Activated T-cell treated with anti-CD3 and anti-CD28 coated beads, Interleukin-2, amount 50 U/mL, for 48 hours (primary cell): ENCODE measurements around the gene DSE.
A peak's percentile ranks its signal among the peaks of the same experiment; 100 is the strongest.
"Not testable (repeated sequence)": the region's sequence is repeated elsewhere in the genome, so short reads cannot be mapped to it uniquely, and the experiment has no call there.

Experiments used
- DNase-seq, 2 experiments: peaks; one replicate each; pipeline ENCODE4 v3.0.0-alpha.2; 2020

The DSE gene

DNA sequence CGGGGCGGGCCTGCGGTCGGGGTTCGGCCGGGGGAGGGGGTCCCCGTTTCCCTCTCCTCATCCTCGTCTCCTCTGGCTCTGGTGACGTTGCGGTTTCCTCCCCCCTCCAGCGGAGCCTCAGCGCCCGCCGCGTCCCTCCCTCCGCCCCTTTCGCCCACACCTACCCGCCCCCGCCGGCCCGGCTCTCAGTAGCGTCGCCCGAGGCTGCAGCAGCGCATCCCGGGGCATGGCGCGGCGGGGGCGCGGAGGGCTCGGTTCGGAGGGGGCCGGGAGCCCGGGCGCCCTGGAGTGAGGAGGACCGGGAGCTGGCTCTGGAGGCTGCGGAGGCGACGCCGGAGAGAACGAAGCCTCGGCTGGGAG is at the start of gene DSE:
TSS of gene DSE (plus strand) at position 188 of the 360 bp plus-strand sequence. CDS start 28,304 bp downstream, outside the sequence.
- DNase-seq, result peak; percentile 54 to 69

DNA sequence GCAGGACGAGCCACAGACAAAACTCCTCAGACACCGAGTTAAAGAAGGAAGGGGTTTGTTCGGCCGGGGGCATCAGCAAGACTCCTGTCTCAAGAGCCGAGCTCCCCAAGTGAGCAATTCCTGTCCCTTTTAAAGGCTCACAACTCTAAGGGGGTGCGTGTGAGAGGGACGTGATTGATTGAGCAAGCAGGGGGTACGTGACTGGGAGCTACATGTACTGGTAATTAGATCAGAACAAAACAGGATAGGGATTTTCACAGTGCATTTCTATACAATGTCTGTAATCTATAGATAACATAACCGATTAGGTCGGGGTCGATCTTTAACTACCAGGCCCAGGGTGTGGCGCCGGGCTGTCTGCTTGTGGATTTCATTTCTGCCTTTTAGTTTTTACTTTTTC is 48.8 kb upstream of the DSE start:
- not testable (repeated sequence) for DNase-seq

DNA sequence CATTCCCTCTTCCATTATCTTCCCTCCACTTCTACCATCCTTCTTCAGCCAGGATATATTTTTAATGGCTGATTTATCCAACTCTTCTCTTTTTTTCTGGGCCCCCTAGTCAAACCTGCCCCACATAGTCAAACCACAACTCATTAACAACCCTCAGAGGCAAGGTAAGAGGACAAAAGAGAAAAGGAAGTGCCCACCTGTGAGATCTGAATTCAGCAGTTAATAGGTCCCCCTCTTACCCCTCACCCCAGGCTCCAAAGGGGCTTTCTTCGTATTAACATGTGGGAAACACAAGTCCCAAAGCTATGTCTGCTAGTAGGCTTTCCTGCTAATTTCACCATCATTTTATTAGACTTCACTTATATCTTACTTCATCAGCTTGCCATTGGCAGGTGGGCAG is 46.9 kb upstream of the DSE start:
- no peak for DNase-seq

DNA sequence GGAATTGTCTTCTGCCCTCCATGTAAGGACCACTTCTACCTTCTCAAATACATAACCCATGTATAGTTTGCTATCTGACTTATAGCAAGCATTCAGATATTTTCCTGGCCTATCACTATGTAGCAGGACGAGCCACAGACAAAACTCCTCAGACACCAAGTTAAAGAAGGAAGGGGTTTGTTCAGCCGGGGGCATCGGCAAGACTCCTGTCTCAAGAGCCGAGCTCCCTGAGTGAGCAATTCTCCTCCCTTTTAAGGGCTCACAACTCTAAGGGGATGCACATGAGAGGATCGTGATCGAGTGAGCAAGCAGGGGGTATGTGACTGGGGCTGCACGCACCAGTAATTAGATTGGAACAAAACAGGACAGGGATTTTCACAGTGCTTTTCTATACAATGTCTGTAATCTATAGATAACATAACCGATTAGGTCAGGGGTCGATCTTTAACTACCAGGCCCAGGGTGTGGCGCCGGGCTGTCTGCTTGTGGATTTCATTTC is 45.1 kb upstream of the DSE start:
- not testable (repeated sequence) for DNase-seq

DNA sequence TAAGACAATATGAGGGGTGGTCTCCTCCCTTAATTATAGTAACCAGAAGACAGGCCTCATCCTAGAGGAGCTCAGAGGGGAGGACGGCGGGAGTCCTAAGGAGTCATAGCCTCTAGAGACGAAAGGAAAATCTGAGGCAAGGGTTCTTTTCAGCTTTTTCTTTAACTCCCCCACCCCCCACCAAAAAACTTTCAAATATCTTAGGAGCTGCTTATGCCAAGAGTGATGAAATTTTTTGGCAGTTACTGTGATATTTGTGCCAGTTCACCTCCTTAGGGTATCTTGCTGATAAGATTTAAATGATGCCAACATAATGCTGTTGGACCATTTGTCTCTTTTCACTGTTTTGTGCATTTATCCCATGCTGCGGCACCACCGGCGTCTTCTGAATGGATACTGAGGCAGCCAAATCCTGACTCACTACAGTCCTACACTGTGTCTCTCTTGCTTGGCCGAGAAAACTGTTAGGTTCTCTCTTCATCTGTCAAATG is 44.5 kb upstream of the DSE start:
- no peak for DNase-seq

DNA sequence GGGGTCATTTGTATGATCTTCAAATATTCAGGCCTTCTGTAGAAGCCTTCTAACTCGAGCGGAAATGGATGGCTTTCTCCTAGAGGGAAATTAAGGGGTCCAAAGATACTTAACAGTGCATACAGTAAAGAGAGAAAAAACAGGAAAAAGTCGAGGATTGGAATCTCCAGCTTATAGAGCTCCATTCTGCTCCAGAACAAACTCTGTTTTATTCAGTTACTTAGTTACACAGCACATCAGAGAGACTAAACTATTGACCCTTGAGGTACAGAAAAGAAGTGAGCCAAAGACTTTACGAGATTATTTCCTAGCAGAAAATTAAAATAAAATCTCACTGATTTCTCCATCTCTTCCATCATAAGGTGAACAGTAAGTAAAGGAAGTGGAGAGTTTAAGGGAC is 43.8 kb upstream of the DSE start:
- DNase-seq, result no peak

DNA sequence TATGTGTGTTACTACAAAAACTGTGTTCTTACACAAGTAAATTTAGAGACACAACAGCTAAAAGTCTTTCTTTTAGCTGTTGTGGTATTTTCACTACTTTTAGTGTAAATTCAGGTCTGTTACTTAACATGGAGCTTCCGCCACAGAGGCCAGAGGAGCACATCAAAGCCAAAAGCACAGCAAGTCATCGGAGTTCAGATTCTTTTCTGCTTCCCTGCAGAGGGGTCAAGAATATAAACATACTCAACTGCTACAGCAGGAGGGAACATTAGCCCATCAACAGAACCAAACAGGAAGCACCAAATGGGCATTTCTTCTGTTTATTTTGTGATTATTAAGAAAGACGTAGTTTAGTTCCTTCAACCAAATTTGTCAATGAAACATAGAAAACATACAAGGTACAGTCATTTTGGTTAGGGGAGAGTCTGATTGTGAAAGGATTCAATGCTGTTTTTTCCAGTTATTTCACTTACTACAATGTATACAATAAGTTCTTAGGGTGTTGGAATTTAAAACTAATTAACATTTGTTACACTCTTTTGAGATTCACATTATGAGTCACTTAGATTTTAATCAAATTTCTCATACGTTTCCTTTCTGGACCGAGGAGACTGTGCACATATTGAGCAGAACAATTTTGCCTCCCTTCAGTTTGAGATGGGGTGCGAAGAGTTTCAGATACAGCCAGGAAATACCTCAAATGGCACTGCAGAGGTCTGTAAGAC is 42.8 kb upstream of the DSE start:
- DNase-seq, result no peak

DNA sequence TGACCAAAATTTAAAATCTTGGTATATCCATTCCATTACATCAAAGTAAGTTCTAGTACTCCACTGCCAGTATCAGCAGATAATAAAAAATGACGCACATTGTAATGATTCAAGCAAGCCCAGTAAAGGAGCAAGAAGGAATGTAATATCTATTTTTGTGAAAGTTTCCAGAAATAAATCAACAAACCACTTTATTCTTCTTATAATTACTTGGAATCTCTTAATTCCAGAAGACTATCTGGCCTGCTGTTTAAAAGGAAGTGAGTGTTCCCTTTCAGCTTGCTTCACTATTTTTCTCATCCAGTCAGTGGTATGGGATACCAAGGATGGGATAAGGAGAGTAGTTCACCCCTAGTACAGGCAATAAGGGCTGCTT is 42.2 kb upstream of the DSE start:
- no peak for DNase-seq

DNA sequence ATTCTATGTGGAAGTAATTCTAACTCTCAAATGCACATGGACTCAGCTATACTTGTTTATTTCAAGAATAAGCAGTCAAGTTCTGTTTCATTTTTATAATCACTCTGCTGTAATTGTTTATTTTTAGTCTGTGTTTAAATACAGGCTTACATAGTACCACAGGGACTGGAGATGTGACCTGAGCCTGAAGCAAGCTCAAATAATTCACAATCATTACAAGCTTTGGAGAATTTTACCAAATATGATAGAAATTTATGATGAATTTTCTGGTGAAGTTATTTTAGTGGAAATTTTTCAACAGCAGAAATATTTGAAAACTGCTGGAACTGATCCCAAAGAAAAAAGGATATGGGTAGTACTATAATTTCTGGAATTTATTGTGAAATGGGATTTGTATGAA is 41.6 kb upstream of the DSE start:
- no peak for DNase-seq

DNA sequence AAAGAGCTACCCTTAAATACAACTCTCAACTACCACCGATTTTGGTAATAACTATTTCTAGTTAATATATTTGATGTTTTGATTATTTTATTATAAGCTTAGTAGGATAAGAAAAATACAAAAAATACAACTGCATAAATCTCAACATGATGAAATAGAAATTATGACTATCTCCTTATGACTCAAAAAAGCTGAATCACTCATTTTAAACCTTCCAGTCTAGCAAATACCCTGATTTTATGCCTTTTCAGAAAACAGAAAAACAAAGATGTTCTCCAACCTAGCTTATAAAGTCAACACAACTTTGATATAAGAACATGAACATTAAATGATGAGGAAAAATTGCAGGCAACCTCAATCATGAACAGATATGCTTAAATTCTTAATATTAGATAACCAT is 40.2 kb upstream of the DSE start:
- DNase-seq, result no peak

DNA sequence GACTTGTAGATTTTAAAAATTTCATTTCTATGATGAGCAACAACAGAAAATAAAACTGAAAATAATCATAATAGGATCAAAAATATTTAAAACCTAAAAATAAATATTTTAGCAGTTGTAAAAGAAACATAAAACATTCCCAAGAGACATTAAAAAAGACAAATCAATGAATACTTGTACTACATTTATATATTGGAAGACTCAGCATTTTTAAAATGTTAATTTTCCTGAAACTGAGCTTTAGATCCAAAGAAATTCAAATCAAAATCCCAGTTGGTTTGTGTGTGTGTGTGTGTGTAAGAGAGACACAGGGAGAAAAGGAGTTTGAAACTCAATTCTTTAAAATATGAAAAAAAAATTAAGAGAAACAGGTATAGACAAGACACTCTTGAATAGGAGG is 38.7 kb upstream of the DSE start:
- no peak for DNase-seq

DNA sequence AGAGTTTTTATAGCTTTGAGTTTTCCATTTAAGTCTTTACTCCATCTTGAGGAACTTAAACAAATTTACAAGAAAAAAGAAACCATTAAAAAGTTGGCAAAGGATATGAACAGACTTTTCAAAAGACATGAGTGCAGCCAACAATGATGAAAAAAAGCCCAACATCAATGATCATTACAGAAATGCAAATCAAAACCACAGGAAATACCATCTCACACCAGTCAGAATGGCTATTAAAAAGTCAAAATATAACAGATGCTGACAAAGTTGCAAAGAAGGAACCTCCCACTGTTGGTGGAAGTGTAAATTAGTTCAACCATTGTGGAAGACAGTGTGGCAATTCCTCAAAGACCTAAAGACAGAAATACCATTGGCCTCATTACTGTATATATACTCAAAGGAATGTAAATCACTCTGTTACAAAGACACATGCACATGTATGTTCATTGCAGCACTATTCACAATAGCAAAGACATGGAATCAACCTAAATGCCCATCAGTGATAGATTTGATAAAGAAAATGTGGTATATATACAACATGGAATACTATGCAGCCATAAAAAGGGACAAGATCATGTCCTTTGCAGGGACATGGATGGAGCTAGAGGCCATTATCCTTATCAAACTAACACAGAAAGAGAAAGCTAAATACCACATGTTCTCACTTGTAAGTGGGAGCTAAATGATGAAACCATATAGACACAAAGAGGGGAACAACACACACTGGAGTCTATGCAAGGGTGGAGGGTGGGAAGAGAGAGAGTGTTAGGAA is 35.9 kb upstream of the DSE start:
- not testable (repeated sequence) for DNase-seq

DNA sequence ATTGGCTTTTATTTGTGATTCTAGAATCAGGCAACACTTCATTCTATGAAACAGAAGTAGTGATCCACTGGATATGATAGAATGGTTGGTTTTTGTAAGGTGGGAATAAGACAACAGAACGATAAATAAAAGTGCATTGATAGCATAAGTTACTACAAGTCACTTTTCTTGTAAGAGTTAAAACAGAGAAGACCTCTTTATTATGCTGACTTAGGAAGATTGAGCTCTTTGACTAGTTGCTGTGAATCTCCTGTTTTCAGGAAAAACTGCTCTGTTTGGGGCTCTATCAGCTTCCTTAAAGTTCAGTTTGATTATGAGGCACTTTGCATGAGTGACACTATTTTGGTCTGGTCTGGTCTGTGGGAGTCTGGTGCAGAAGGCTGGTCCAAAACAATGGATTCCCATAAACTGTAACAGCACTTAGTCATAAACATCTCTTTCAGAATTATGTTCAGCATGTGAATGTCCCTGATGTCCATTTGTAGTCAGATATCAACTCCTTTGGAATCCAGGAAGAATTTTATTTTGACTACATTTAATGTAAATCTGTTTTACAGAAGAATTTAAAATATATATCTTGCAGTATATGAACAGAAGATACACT is 35.0 kb upstream of the DSE start:
- DNase-seq, result no peak

DNA sequence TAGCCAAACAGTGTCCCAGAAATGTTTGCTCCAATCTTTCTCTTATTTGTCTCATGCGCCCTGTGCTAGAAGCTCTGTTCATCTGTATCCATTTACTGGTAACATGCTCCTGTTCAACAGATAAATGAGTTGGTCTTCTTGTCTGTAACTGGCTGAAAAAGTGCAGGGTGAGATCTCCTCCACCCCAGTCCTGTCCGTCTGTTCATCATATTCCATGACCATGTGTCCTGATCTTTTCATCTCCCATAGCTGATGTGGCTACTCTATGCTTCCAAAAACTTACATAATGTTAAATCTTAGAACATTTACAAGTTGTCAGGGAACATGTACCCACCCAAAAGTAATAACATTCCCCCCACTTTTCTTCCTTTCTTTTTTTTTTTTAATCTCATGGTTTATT is 31.8 kb upstream of the DSE start:
- DNase-seq, result no peak

DNA sequence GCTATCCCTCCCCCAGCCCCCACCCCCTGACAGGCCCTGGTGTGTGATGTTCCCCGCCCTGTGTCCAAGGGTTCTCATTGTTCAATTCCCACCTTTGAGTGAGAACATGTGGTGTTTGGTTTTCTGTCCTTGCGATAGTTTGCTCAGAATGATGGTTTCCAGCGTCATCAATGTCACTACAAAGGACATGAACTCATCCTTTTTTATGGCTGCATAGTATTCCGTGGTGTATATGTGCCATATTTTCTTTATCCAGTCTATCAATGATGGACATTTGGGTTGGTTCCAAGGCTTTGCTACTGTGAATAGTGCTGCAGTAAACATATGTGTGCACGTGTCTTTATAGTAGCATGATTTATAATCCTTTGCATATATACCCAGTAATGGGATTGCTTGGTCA is 30.1 kb upstream of the DSE start:
- not testable (repeated sequence) for DNase-seq

DNA sequence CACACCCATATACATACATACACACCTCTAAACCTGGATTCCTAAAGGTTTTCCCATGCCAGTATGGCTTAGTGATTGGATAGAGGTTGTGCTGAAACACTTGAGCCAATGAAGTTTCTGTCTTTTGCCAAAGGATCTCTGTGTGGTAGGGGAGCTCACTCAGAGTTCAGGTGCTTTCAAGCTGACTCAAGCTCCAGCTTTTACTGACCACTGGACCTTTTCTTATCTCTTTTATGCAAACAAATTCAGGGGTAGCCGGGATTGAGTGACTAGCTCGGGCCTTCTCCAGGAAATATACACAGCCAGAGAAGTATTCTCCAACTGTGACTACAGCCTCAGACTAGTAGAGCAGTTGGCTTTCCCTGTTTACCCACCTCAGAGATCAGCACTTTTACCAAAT is 21.5 kb upstream of the DSE start:
- DNase-seq, result no peak

DNA sequence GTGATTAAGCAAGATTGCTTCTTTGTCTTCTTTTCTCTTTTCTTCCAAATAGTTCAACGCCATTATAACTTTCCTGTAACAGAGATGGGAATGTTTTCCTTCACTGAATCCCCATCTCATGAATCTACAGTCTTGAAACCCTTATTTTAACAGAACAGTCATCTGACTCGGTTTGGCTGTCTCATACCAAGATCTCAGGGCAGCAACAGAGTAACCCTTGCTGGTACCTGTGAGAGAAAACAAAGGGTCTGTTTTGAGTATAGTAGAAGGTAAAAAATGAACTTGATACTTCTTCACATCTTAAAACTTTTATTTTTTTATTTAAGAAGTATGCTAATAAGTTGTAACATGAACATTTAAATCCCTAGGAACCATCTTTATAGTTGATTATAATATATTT is 19.6 kb upstream of the DSE start:
- no peak for DNase-seq

DNA sequence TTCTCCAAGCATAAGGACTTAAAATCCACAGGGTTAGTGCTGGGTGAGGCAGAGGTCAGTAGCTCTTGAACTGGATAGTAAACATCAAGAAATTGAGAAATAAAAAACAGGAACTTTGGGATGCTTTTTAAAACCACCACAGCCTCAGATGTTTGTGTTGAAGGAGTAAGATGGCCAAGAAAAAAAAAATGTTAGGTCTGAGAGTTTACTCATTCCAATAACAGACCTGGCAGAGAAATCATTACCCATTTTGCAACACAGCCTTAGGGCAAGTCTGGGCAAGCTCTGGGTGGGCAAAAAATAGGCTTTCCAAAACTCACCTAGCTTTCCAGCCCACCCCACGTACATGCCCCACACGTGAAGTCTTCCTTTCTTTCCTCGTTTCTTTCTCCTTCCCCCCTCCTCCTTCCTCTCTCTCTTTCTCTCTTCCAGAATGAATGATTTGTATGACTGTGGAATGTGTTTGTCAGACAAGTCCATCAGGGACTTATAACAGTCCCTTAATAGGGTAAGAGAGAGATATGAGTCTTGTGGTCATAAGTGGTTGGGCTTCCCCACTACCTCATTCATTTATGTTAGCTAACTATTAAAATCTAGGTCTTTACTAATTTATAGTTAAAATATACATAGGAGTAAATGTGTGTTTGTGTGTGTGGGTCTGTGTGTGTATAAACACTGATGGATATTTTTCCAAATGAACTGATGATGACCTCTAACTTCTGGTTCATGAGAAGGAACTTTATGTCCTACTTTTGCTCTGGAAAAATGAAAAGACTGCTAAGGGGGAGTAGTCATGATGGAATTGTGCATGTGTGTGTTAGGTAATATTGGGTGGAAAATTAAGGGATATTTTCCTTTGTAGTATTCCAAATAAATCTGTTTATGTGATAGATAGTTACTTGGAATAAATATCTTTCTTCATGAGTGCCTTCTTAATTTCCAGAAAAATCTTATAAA is 18.0 kb upstream of the DSE start:
- DNase-seq, result no peak

DNA sequence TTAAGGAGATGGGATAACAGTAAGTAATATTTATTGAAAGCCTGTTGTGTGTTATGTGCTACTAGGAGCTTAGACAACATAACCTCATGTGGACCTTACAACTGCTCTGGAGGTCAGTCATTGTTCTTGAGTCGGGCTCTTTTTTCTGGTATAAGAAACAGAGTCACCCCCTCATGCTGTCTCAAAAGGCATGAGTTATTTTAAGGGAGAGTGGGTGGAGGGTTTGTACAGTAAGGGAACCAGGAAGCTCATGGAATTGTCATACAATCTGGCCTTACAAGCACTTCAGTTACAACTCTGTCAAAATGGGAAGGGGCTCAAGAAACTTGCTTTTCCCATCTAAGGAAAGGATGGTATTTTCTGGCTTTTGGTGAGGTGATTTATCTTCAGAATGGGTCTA is 16.5 kb upstream of the DSE start:
- DNase-seq, result no peak

DNA sequence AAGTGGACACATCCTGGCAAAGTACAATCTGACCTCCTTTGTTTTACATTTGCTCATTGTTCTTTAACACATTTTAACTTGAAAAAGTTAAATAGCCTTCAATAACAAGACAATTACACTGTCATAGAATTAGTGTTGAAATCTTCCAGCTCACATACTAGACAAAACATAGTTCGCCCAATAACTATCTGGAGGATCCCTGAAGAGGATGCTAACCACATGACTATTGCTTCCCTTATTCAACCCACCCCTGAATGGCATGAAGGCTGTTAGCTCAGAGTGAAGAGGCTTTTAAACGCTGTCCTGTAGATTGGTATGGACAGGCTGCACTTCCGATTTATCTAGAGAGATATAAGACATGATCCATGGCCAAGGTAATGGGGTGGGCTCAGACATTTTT is 15.0 kb upstream of the DSE start:
- DNase-seq, result no peak

DNA sequence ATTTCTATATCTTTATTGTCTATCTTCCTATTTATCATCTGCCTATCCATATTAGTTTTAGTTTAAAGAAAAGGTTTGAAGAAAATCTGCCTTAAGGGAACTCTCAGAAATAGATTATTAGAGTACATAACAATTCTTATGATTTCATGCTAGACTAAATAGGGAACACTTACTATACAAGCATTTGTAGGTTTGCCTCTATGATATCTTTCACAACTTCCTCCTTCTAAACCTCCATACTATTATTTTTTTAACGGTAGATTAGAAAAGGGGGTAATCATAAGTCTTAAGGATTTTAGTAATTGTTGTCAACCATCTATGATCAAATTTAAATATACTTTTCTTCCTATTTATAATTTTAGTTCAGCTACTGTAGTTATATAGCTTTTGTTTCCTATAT is 11.6 kb upstream of the DSE start:
- no peak for DNase-seq

DNA sequence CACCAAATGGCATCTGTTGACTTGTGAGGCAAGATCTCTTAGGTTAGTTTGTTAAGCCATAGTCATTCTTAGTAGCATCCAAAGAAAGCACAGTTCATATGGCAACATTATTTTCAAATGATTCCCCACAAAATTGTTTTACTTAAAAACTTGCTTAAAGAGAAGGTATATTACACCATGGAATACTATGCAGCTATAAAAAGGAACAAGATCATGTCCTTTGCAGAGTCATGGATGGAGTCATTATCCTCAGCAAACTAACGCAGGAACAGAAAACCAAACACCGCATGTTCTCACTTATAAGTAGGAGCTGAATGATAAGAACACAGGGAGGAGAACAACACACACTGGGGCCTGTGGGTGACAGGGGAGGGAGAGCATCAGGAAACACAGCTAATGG is 10.9 kb upstream of the DSE start:
- no peak for DNase-seq

DNA sequence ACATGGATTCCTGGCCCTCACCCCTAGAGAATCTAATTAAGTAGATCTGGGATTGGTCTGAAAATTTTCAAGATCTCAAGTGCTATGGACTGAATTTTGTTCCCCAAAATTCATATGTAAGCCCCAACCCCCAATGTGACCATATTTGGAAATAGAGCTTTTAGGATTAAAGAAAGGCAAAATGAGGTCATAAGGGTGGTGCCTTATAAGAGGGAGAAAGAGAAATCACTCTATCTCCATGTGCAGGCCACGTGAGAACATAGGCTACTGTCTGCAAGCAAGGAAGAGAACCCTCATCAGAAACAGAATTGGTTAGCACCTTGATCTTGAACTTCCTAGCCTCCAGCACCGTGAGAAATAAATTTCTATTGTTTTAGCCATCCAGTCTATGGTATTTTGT is 8.5 kb upstream of the DSE start:
- DNase-seq, result no peak
